Brain microvascular endothelial cell (primary cell): ENCODE measurements around the gene GPR152.

Experiments
- DNase-seq: peaks from one replicate; pipeline ENCODE4 v3.0.0-alpha.2; 2020
- H3K27ac ChIP-seq: fragments of 250-450 bp; sonication (Bioruptor Pico); 2 replicates; pipeline ENCODE4 v1.5.1; 2020; ENCODE audit warnings: mild to moderate bottlenecking, moderate library complexity
- H3K27me3 ChIP-seq: fragments of 250-450 bp; sonication (Bioruptor Pico); replicated peaks from 2 replicates; pipeline ENCODE4 v1.5.1; 2020; ENCODE audit warnings: mild to moderate bottlenecking
- H3K36me3 ChIP-seq: fragments of 250-450 bp; sonication (Bioruptor Pico); replicated peaks from 2 replicates; pipeline ENCODE4 v1.5.1; 2020; ENCODE audit warnings: mild to moderate bottlenecking
- H3K4me3 ChIP-seq: 2 replicates; pipeline ENCODE4 v1.5.1; 2011; ENCODE audit warnings: low read depth, mild to moderate bottlenecking, control low read depth, low read length, moderate library complexity
- CTCF ChIP-seq: IDR thresholded peaks from 2 replicates; pipeline ENCODE4 v1.5.1; 2011; ENCODE audit warnings: low read depth, mild to moderate bottlenecking, moderate library complexity, low read length, control low read depth, inconsistent platforms; ENCODE audit errors: missing control alignments
- in situ Hi-C: cut with HindIII; loops from 2 replicates; pipeline ENCODE4 v1.10.0; 2017; ENCODE audit warnings: low sequenced_read_pairs, low pct_ligation_motif_present

The GPR152 gene

GRCh38 chr11:67463186-67463585 lies 10.7 kb upstream of the GPR152 start:
- H3K27ac ChIP-seq, result no peak overlapping the region
- TF ChIP-seq CTCF, result no peak
- H3K27me3 ChIP-seq, result no peaks in the 10 kb centered on the region
- no peak overlapping the region for H3K4me3 ChIP-seq
- DNase-seq, result no peak
- in situ Hi-C loops, result no loop called here
- H3K36me3 ChIP-seq, result no peaks in the 10 kb centered on the region

GRCh38 chr11:67458266-67458665 lies 5.7 kb upstream of the GPR152 start:
- DNase-seq, result no peak
- H3K4me3 ChIP-seq, result no peak overlapping the region
- in situ Hi-C loops, result no loop called here
- no peak for TF ChIP-seq CTCF
- no peaks in the 10 kb centered on the region for H3K27me3 ChIP-seq
- no peaks in the 10 kb centered on the region for H3K36me3 ChIP-seq
- H3K27ac ChIP-seq, result no peak overlapping the region

GRCh38 chr11:67457453-67457852 lies 4.9 kb upstream of the GPR152 start:
- Histone ChIP-seq H3K4me3 (no peak overlapping the region), H3K36me3 (no peaks in the 10 kb centered on the region), H3K27me3 (no peaks in the 10 kb centered on the region), H3K27ac (no peak overlapping the region)
- in situ Hi-C loops, result no loop called here
- no peak for TF ChIP-seq CTCF
- no peak for DNase-seq

GRCh38 chr11:67456068-67456705 lies 3.7 kb upstream of the GPR152 start:
- no peak for TF ChIP-seq CTCF
- in situ Hi-C loops, result no loop called here
- no peak overlapping the region for H3K27ac ChIP-seq
- DNase-seq, result no peak
- H3K36me3 ChIP-seq, result no peaks in the 10 kb centered on the region
- no peaks in the 10 kb centered on the region for H3K27me3 ChIP-seq
- no peak overlapping the region for H3K4me3 ChIP-seq

GRCh38 chr11:67455054-67455453 lies 2.5 kb upstream of the GPR152 start, which contains the start of gene CABP4:
Gene CABP4, plus strand, starts transcription at chr11:67455354. Its CDS starts 70 bp downstream, at chr11:67455424.
- in situ Hi-C loops, result no loop called here
- H3K27ac ChIP-seq, result no peak within 1 kb of the TSS
- no peaks in the 10 kb centered on the region for H3K27me3 ChIP-seq
- DNase-seq, result no peak
- H3K4me3 ChIP-seq, result no peak within 1 kb of the TSS
- TF ChIP-seq CTCF, result no peak
- H3K36me3 ChIP-seq, result no peaks in the 10 kb centered on the region
